Measurements from ENCODE around the gene DPEP3. TPM values are rescaled to one million over a fixed set of nuclear protein-coding genes. Genes with fewer than 3 reads are reported as not detected.
A peak's percentile ranks its signal among the peaks of the same experiment; 100 is the strongest.

The DPEP3 gene
- polyA plus RNA-seq, 3 donors, result 0.20 to 1.8 (median 0.25) TPM

- Histone ChIP-seq H3K4me2 (replicated peaks; ENCODE audit: extremely low read depth, low read length, poor library complexity, severe bottlenecking) (no peak overlapping the region), H3K27me3 (ENCODE audit: control insufficient read depth in 2 of 2, insufficient read depth in 2 of 2, low read length in 2 of 2) (no peaks in the 10 kb centered on the region), H3K9ac (ENCODE audit: insufficient read depth, low read length, poor library complexity, severe bottlenecking) (no peak overlapping the region), H4K20me1 (ENCODE audit: insufficient read depth, low read length) (peaks cover 47% of the 10 kb centered on the region), H2AFZ (ENCODE audit: insufficient read depth, low read depth, low read length, poor library complexity, severe bottlenecking) (no peak overlapping the region), H3K4me3 (replicated peaks in 1 of 3; ENCODE audit: low read depth in 2 of 3, low read length in 3 of 3) (no peak overlapping the region), H3K27ac (ENCODE audit: low read depth in 1 of 2, low read length in 2 of 2) (no peak overlapping the region), H3K79me2 (ENCODE audit: insufficient read depth, low read length) (peaks cover 23% of the 10 kb centered on the region), H3K36me3 (replicated peaks in 1 of 2; ENCODE audit: control insufficient read depth in 1 of 2, insufficient read depth in 2 of 2, low read length in 2 of 2) (peaks cover 15 to 30% of the 10 kb centered on the region in 2 donors), H3K4me1 (ENCODE audit: control insufficient read depth in 1 of 2, insufficient read depth in 2 of 2, low read length in 2 of 2) (peaks cover 18 to 24% of the 10 kb centered on the region in 2 donors), H3K9me3 (replicated peaks in 1 of 2; ENCODE audit: control insufficient read depth in 1 of 2, insufficient read depth in 1 of 2, low read length in 2 of 2) (no peaks in the 10 kb centered on the region)
- H3K27ac Mint-ChIP-seq, result no peak overlapping the region
- no peak overlapping the region for H3K4me3 Mint-ChIP-seq
- H3K36me3 Mint-ChIP-seq, result peaks cover 23 to 34% of the 10 kb centered on the region in 2 donors
- no peak for DNase-seq
- no peaks in the 10 kb centered on the region for H3K9me3 Mint-ChIP-seq
- no peak for TF ChIP-seq CTCF (IDR thresholded peaks at IDR 0.05)
- intact Hi-C loops (cut with micrococcal nuclease), result no loop called here
- peaks cover 1 to 4% (median 2%) of the 10 kb centered on the region in 3 donors for H3K27me3 Mint-ChIP-seq (ENCODE audit: low read depth in 3 of 3)
- H3K4me1 Mint-ChIP-seq, result peaks cover 26% of the 10 kb centered on the region
- 99% methylated on average over 6 of the region's 11 CpGs for WGBS (ENCODE audit: insufficient coverage)
Observed at GRCh38 chr16:67965668-67966548, 14.4 kb downstream of the DPEP3 start.

DNA sequence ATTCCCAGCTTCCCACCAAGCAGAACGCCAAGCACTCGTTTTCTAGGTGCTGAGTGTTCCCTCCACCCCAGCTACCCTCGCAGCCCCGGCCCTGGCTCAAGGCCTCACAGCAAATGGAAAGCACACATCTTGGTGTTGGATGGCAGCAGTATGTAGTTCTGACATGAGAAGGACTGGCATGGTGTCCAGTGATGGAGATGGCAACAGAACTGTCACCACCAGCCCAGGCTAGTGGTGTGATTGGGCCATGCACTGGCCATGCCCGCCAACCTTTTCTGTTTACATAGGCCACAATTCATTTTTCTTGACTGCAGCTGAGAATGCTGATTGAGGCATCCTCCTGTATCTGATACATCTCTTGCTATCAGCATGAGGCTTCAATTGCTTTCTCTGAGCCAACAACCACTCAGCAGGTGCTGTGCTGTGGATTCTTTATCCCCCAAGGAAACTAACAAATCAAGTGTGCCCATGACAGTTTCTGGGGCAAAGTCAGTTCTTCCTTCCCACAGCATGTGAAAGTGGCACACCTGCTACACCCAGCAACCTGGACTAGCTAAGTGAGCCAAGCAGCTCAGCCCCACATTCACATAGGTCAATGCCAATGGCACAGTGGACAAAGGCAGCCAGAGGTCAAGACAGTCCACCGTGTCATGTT lies 15.7 kb downstream of the DPEP3 start:
- WGBS (ENCODE audit: insufficient coverage), result 100% methylated on average over 2 of the region's 6 CpGs
- Histone ChIP-seq H3K27ac (ENCODE audit: low read depth in 1 of 2, low read length in 2 of 2) (no peak overlapping the region), H4K20me1 (ENCODE audit: insufficient read depth, low read length) (peaks cover 47% of the 10 kb centered on the region), H3K9ac (ENCODE audit: insufficient read depth, low read length, poor library complexity, severe bottlenecking) (no peak overlapping the region), H3K9me3 (replicated peaks in 1 of 2; ENCODE audit: control insufficient read depth in 1 of 2, insufficient read depth in 1 of 2, low read length in 2 of 2) (no peaks in the 10 kb centered on the region), H2AFZ (ENCODE audit: insufficient read depth, low read depth, low read length, poor library complexity, severe bottlenecking) (no peak overlapping the region), H3K4me1 (ENCODE audit: control insufficient read depth in 1 of 2, insufficient read depth in 2 of 2, low read length in 2 of 2) (peaks cover 18 to 24% of the 10 kb centered on the region in 2 donors), H3K4me2 (replicated peaks; ENCODE audit: extremely low read depth, low read length, poor library complexity, severe bottlenecking) (no peak overlapping the region), H3K4me3 (replicated peaks in 1 of 3; ENCODE audit: low read depth in 2 of 3, low read length in 3 of 3) (no peak overlapping the region), H3K27me3 (ENCODE audit: control insufficient read depth in 2 of 2, insufficient read depth in 2 of 2, low read length in 2 of 2) (no peaks in the 10 kb centered on the region), H3K36me3 (replicated peaks in 1 of 2; ENCODE audit: control insufficient read depth in 1 of 2, insufficient read depth in 2 of 2, low read length in 2 of 2) (peaks cover 28 to 43% of the 10 kb centered on the region in 2 donors), H3K79me2 (ENCODE audit: insufficient read depth, low read length) (peaks cover 23% of the 10 kb centered on the region)
- Mint-ChIP-seq H3K9me3 (no peaks in the 10 kb centered on the region), H3K27me3 (ENCODE audit: low read depth in 3 of 3) (peaks cover 0 to under 1% (median 0%) of the 10 kb centered on the region in 3 donors), H3K27ac (peak overlapping the region in 1 of 7 donors; percentile 73), H3K36me3 (peaks cover 36 to 47% of the 10 kb centered on the region in 2 donors), H3K4me3 (no peak overlapping the region), H3K4me1 (peaks cover 24% of the 10 kb centered on the region)
- no peak for DNase-seq
- TF ChIP-seq CTCF (IDR thresholded peaks at IDR 0.05), result no peak
- intact Hi-C loops (cut with micrococcal nuclease), result no loop called here

Measured in CD14-positive monocyte (primary cell).